H1 (cell line): ENCODE results near the gene RFC3.

Experiments
- BCL11A ChIP-seq, 2 experiments: IDR thresholded peaks; one replicate each; pipeline ENCODE4 v1.6.1; 2011; ENCODE audit warnings: low read depth in 2 of 2, low read length in 2 of 2, mild to moderate bottlenecking in 2 of 2
- CREB1 ChIP-seq: IDR thresholded peaks from 2 replicates; pipeline ENCODE4 v1.6.1; 2012; ENCODE audit warnings: inconsistent platforms
- EP300 ChIP-seq, 2 experiments: IDR thresholded peaks; 1 replicate in 1 of 2; 2 replicates in 1 of 2; pipeline ENCODE4 v1.6.1; 2011 to 2012; ENCODE audit warnings: low read depth in 2 of 2, low read length in 2 of 2, mild to moderate bottlenecking in 2 of 2, borderline replicate concordance in 1 of 2, inconsistent platforms in 1 of 2, moderate library complexity in 1 of 2
- GABPA ChIP-seq: IDR thresholded peaks from 2 replicates; pipeline ENCODE4 v1.6.1; 2011; ENCODE audit warnings: mild to moderate bottlenecking, low read length, moderate library complexity, borderline replicate concordance; ENCODE audit not compliant: insufficient read depth
- GTF2F1 ChIP-seq: IDR thresholded peaks from 2 replicates; pipeline ENCODE4 v1.6.1; 2012; ENCODE audit warnings: low read depth, low read length, improper control_type of control experiment, borderline replicate concordance
- POLR2A ChIP-seq, 2 experiments: IDR thresholded peaks; 1 replicate in 1 of 2; 2 replicates in 1 of 2; pipeline ENCODE4 v1.6.1; 2011; ENCODE audit warnings: low read depth in 2 of 2, low read length in 2 of 2, mild to moderate bottlenecking in 2 of 2; ENCODE audit errors: control extremely low read depth in 1 of 2
- RAD21 ChIP-seq, 2 experiments: IDR thresholded peaks in 1 of 2; conservative IDR thresholded peaks in 1 of 2; 2 replicates each; pipeline ENCODE4 v1.6.1; 2011; ENCODE audit warnings: low read depth in 2 of 2, low read length in 2 of 2, improper control_type of control experiment in 1 of 2, inconsistent platforms in 1 of 2, mild to moderate bottlenecking in 1 of 2, moderate library complexity in 1 of 2
- SIX5 ChIP-seq: IDR thresholded peaks from 2 replicates; pipeline ENCODE4 v1.6.1; 2011; ENCODE audit warnings: mild to moderate bottlenecking, low read depth, low read length
- TEAD4 ChIP-seq: IDR thresholded peaks from 2 replicates; pipeline ENCODE4 v1.6.1; 2012; ENCODE audit warnings: low read depth, low read length, inconsistent platforms, mixed read lengths
- TF ChIP-seq, protein P1 (sequence below), 3 experiments: IDR thresholded peaks; 1 replicate in 2 of 3; 2 replicates in 1 of 3; pipeline versions ENCODE4 v1.5.1 to v1.6.1; 2011; ENCODE audit warnings: low read length in 3 of 3, mild to moderate bottlenecking in 3 of 3, inconsistent platforms in 2 of 3, low read depth in 1 of 3, moderate library complexity in 1 of 3; ENCODE audit not compliant: insufficient read depth in 1 of 3; ENCODE audit errors: control extremely low read depth in 1 of 3
- TF ChIP-seq, protein P2 (sequence below): IDR thresholded peaks from 2 replicates; pipeline ENCODE4 v1.6.1; 2011; ENCODE audit warnings: low read depth, mild to moderate bottlenecking, low read length; ENCODE audit not compliant: insufficient read depth

DNA sequence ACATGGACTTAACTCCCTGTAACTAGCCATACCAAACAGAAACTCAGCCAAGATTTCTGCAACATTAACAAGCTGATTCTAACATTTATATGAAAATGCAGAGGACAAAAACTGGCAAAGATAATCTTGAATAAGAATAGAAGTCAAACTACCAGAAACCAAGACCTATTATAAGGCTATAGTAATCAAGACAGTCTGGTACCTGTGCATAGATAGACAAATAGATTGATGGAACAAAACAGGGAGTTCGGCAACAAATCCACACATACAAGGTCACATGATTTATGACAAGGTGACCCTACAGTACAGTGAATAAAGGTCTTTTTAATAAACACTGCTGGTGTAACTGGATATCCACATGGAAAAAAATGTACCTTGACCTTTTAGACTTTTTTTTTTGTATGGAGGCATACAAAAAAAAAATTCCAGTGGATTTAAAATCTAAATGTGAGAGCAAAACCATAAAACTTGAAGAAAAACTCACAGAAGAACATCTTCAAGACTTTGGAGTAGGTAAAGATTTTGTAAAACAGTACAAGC is 2.9 kb upstream of the RFC3 start:
- no peak for TF ChIP-seq EP300 (IDR thresholded peaks at IDR 0.05; ENCODE audit: borderline replicate concordance in 1 of 2, low read depth in 2 of 2, low read length in 2 of 2)
- TF ChIP-seq, protein P1, sequence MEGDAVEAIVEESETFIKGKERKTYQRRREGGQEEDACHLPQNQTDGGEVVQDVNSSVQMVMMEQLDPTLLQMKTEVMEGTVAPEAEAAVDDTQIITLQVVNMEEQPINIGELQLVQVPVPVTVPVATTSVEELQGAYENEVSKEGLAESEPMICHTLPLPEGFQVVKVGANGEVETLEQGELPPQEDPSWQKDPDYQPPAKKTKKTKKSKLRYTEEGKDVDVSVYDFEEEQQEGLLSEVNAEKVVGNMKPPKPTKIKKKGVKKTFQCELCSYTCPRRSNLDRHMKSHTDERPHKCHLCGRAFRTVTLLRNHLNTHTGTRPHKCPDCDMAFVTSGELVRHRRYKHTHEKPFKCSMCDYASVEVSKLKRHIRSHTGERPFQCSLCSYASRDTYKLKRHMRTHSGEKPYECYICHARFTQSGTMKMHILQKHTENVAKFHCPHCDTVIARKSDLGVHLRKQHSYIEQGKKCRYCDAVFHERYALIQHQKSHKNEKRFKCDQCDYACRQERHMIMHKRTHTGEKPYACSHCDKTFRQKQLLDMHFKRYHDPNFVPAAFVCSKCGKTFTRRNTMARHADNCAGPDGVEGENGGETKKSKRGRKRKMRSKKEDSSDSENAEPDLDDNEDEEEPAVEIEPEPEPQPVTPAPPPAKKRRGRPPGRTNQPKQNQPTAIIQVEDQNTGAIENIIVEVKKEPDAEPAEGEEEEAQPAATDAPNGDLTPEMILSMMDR (IDR thresholded peaks at IDR 0.05; ENCODE audit: control extremely low read depth in 1 of 3, insufficient read depth in 1 of 3, low read depth in 1 of 3, low read length in 3 of 3) = no peak
- TF ChIP-seq SIX5 = no peak
- TF ChIP-seq BCL11A (IDR thresholded peaks at IDR 0.05; ENCODE audit: low read depth in 2 of 2, low read length in 2 of 2) = no peak
- TF ChIP-seq TEAD4 = no peak
- no peak for TF ChIP-seq GTF2F1
- TF ChIP-seq POLR2A (IDR thresholded peaks at IDR 0.05; ENCODE audit: control extremely low read depth in 1 of 2, low read depth in 2 of 2, low read length in 2 of 2) = no peak
- TF ChIP-seq GABPA = no peak
- TF ChIP-seq, protein P2, sequence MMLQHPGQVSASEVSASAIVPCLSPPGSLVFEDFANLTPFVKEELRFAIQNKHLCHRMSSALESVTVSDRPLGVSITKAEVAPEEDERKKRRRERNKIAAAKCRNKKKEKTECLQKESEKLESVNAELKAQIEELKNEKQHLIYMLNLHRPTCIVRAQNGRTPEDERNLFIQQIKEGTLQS = no peak
- TF ChIP-seq RAD21 (IDR thresholded peaks at IDR 0.05 in 1 of 2, conservative IDR thresholded peaks at IDR 0.05 in 1 of 2; ENCODE audit: low read depth in 2 of 2, low read length in 2 of 2) = no peak
- TF ChIP-seq CREB1 = no peak
